Endothelial cell of umbilical vein (primary cell): ENCODE results near the gene STXBP2.

Source experiments
- EZH2 ChIP-seq: IDR thresholded peaks from 2 replicates; pipeline ENCODE4 v1.6.1; 2012; ENCODE audit warnings: borderline replicate concordance, low read depth, mild to moderate bottlenecking, moderate library complexity, low read length, inconsistent platforms; ENCODE audit not compliant: severe bottlenecking
- GATA2 ChIP-seq: IDR thresholded peaks from 2 replicates; pipeline ENCODE4 v1.7.0; 2011; ENCODE audit warnings: low read depth, mild to moderate bottlenecking, moderate library complexity, mixed read lengths, low read length; ENCODE audit not compliant: insufficient read length, insufficient read depth
- MAX ChIP-seq: IDR thresholded peaks from 2 replicates; pipeline ENCODE4 v1.6.1; 2011; ENCODE audit not compliant: insufficient read depth, insufficient read length
- POLR2A ChIP-seq: IDR thresholded peaks from 2 replicates; pipeline ENCODE4 v1.6.1; 2012; ENCODE audit warnings: low read depth, mild to moderate bottlenecking, control low read depth, low read length
- POLR2AphosphoS5 ChIP-seq: IDR thresholded peaks from 2 replicates; pipeline ENCODE4 v1.6.1; 2012; ENCODE audit warnings: low read depth, mild to moderate bottlenecking, control low read depth, low read length, moderate library complexity; ENCODE audit not compliant: insufficient read depth
- TF ChIP-seq, protein P1 (sequence below), 2 donors: IDR thresholded peaks; 1 replicate in 1 of 2; 2 replicates in 1 of 2; pipeline ENCODE4 v1.5.1; 2011; ENCODE audit warnings: low read length in 2 of 2, mild to moderate bottlenecking in 2 of 2, moderate library complexity in 2 of 2, control low read depth in 1 of 2, inconsistent platforms in 1 of 2, low read depth in 1 of 2; ENCODE audit not compliant: insufficient read depth in 1 of 2; ENCODE audit errors: extremely low read depth in 1 of 2

GRCh38 chr19:7636317-7636690, 606 bp upstream of the STXBP2 start:
- TF ChIP-seq GATA2: no peak
- no peak for TF ChIP-seq POLR2AphosphoS5
- TF ChIP-seq, protein P1, sequence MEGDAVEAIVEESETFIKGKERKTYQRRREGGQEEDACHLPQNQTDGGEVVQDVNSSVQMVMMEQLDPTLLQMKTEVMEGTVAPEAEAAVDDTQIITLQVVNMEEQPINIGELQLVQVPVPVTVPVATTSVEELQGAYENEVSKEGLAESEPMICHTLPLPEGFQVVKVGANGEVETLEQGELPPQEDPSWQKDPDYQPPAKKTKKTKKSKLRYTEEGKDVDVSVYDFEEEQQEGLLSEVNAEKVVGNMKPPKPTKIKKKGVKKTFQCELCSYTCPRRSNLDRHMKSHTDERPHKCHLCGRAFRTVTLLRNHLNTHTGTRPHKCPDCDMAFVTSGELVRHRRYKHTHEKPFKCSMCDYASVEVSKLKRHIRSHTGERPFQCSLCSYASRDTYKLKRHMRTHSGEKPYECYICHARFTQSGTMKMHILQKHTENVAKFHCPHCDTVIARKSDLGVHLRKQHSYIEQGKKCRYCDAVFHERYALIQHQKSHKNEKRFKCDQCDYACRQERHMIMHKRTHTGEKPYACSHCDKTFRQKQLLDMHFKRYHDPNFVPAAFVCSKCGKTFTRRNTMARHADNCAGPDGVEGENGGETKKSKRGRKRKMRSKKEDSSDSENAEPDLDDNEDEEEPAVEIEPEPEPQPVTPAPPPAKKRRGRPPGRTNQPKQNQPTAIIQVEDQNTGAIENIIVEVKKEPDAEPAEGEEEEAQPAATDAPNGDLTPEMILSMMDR (IDR thresholded peaks at IDR 0.05; ENCODE audit: extremely low read depth in 1 of 2, insufficient read depth in 1 of 2, low read depth in 1 of 2, low read length in 2 of 2): no peak
- no peak for TF ChIP-seq EZH2
- no peak for TF ChIP-seq MAX
- TF ChIP-seq POLR2A: no peak
